Measurements from ENCODE around the gene CCDC136. TPM values are rescaled to one million over a fixed set of nuclear protein-coding genes. Genes with fewer than 3 reads are reported as not detected.

CCDC136 gene
- total and polyA plus RNA-seq, 10 donors: 0.77 to 9.8 (median 4.5) TPM

DNA sequence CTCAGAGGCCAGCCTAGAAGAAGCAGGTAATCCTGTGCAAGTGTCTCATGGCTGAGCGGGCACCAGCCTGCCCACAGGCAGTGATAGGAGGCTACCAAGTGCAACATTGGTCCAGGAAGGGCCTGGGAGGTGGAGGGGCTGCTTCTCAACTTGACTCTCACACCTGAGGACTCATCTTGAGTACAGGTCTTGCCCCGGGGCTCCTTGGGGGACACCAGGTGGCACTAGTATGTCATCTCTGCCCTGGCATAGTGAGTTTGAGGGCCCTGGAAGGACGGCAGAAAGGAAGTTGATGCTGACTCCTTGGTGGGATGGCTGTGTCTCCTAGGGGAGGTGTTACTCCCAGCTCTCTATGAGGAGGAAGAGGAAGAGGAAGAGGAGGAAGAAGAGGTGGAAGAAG is 2.3 kb downstream of the CCDC136 start:
- no peak overlapping the region for H3K27ac ChIP-seq
- TF ChIP-seq, protein P1, sequence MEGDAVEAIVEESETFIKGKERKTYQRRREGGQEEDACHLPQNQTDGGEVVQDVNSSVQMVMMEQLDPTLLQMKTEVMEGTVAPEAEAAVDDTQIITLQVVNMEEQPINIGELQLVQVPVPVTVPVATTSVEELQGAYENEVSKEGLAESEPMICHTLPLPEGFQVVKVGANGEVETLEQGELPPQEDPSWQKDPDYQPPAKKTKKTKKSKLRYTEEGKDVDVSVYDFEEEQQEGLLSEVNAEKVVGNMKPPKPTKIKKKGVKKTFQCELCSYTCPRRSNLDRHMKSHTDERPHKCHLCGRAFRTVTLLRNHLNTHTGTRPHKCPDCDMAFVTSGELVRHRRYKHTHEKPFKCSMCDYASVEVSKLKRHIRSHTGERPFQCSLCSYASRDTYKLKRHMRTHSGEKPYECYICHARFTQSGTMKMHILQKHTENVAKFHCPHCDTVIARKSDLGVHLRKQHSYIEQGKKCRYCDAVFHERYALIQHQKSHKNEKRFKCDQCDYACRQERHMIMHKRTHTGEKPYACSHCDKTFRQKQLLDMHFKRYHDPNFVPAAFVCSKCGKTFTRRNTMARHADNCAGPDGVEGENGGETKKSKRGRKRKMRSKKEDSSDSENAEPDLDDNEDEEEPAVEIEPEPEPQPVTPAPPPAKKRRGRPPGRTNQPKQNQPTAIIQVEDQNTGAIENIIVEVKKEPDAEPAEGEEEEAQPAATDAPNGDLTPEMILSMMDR (IDR thresholded peaks at IDR 0.05 in 8 of 11, conservative IDR thresholded peaks at IDR 0.05 in 3 of 11): no peak
- TF ChIP-seq POLR2AphosphoS5 (IDR thresholded peaks at IDR 0.05) (no peak), POLR2A (IDR thresholded peaks at IDR 0.05) (no peak)
- H3K9me3 ChIP-seq: no peaks in the 10 kb centered on the region
- WGBS, 5 donors: 49 to 62% (median 58%) methylated on average over 3 of the region's 3 CpGs
- H3K36me3 ChIP-seq: no peaks in the 10 kb centered on the region
- peaks cover 0 to 26% (median 0%) of the 10 kb centered on the region in 7 donors for H3K27me3 ChIP-seq (replicated peaks in 1 of 7)
- intact Hi-C loops (cut with DNase I; ENCODE audit: low total_unique reads): no loop called here
- peaks cover 0 to 32% (median 22%) of the 10 kb centered on the region in 6 donors for H3K4me1 ChIP-seq
- H3K4me3 ChIP-seq: no peak overlapping the region
- no peak for DNase-seq

DNA sequence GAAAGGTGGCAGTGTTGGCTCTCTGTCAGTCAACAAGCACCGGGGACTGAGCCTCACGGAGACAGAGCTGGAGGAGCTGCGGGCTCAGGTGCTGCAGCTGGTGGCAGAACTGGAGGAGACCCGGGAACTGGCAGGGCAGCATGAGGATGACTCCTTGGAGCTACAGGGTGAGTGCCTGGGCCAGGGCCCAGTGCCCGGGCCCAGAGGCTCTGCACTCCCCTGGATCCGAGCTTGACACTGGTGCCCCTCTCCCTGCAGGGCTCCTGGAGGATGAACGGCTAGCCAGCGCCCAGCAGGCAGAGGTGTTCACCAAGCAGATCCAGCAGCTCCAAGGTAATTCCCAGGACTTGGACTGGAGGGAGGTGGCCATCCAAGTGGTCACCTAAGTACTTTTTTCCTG is 2.7 kb downstream of the CCDC136 start:
- WGBS, 5 donors: 92 to 98% (median 94%) methylated on average over 7 to 8 of the region's 8 CpGs
- H3K4me1 ChIP-seq: peaks cover 0 to 32% (median 22%) of the 10 kb centered on the region in 6 donors
- H3K27me3 ChIP-seq (replicated peaks in 1 of 7): peaks cover 0 to 26% (median 0%) of the 10 kb centered on the region in 7 donors
- H3K9me3 ChIP-seq: no peaks in the 10 kb centered on the region
- DNase-seq: no peak
- no peak overlapping the region for H3K27ac ChIP-seq
- H3K36me3 ChIP-seq: no peaks in the 10 kb centered on the region
- no peak overlapping the region for H3K4me3 ChIP-seq
- no peak for TF ChIP-seq POLR2AphosphoS5 (IDR thresholded peaks at IDR 0.05)
- TF ChIP-seq, protein P1 (IDR thresholded peaks at IDR 0.05 in 8 of 11, conservative IDR thresholded peaks at IDR 0.05 in 3 of 11): no peak
- TF ChIP-seq POLR2A (IDR thresholded peaks at IDR 0.05): no peak
- intact Hi-C loops (cut with DNase I; ENCODE audit: low total_unique reads): no loop called here

DNA sequence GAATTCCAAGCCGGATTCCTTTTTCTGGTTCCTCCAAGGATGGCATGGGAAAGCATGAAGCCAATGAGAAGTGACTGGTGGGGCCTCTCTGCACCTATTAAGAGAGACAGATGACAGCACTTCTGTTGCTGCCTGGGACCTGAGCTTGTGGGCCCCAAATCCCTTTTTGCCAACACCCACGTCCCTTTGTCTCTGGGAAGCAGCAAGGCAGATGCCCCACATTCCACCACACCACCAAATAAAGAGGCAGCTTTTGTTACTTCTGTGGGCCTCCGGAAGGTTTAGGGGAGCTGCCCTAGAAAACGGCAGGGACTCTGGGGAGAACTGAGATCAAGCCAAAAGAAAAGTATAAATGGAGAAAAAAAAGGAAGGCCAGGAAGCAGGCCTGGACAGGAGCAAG is 3.4 kb downstream of the CCDC136 start:
- Histone ChIP-seq H3K27ac (no peak overlapping the region), H3K27me3 (replicated peaks in 1 of 7) (peaks cover 0 to 24% (median 0%) of the 10 kb centered on the region in 7 donors), H3K9me3 (no peaks in the 10 kb centered on the region), H3K4me3 (no peak overlapping the region), H3K4me1 (peaks cover 0 to 29% (median 22%) of the 10 kb centered on the region in 6 donors), H3K36me3 (no peaks in the 10 kb centered on the region)
- WGBS, 5 donors: 90 to 98% (median 94%) methylated on average over 4 of the region's 4 CpGs
- DNase-seq: no peak
- TF ChIP-seq POLR2A (IDR thresholded peaks at IDR 0.05): no peak
- TF ChIP-seq POLR2AphosphoS5 (IDR thresholded peaks at IDR 0.05): no peak
- TF ChIP-seq, protein P1 (IDR thresholded peaks at IDR 0.05 in 8 of 11, conservative IDR thresholded peaks at IDR 0.05 in 3 of 11): no peak
- intact Hi-C loops (cut with DNase I; ENCODE audit: low total_unique reads): no loop called here

DNA sequence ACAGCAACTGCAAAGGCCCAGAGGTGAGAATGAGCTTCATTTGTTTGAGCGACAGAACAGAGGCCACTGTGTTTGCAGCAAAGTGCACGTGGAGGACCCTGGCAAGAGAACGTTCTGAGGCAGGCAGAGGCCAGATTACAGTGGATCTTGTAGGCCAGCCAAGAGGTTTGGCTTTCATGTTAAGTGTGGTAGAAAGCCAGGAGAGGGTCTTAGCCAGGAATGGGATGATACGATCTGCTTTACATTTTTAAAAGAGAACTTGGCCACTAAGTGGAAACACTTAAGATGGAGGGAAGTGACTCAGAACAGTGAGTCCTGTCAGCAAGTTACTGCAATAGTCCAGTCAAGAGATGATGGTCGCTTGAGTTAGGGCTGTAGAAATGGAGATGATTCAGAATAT is 4.6 kb downstream of the CCDC136 start:
- no peak for TF ChIP-seq POLR2AphosphoS5 (IDR thresholded peaks at IDR 0.05)
- TF ChIP-seq, protein P1 (IDR thresholded peaks at IDR 0.05 in 8 of 11, conservative IDR thresholded peaks at IDR 0.05 in 3 of 11): no peak
- no peak overlapping the region for H3K4me3 ChIP-seq
- H3K4me1 ChIP-seq: peaks cover 0 to 17% (median 14%) of the 10 kb centered on the region in 6 donors
- intact Hi-C loops (cut with DNase I; ENCODE audit: low total_unique reads): no loop called here
- no peak for DNase-seq
- no peaks in the 10 kb centered on the region for H3K9me3 ChIP-seq
- H3K27me3 ChIP-seq (replicated peaks in 1 of 7): peaks cover 0 to 12% (median 0%) of the 10 kb centered on the region in 7 donors
- WGBS, 5 donors: 83 to 87% (median 86%) methylated on average over 5 of the region's 5 CpGs
- H3K36me3 ChIP-seq: no peaks in the 10 kb centered on the region
- H3K27ac ChIP-seq: no peak overlapping the region
